ENCODE results near the gene MUTYH.

- TF ChIP-seq CTCF (IDR thresholded peaks at IDR 0.05) (peak in 3 of 4 experiments; percentile 45 to 69 (median 69)), POLR2AphosphoS5 (IDR thresholded peaks at IDR 0.05) (no peak), POLR2A (IDR thresholded peaks at IDR 0.05) (no peak)
These were observed 40.1 kb downstream of the MUTYH start for GRCh38 chr1:45299981-45300668.
